ENCODE results near the gene CREB3L4. TPM values are rescaled to one million over a fixed set of nuclear protein-coding genes. Genes with fewer than 3 reads are reported as not detected.

Gene CREB3L4
- total and polyA plus RNA-seq, 2 of the 13 experiments (the other 11 are each of a cell fraction or from before 2014, with no cell fraction given): 9.9 to 18.7 TPM

GRCh38 chr1:153922076-153922971, 45.4 kb upstream of the CREB3L4 start (continued):
- no peak for TF ChIP-seq NFAT5 (CRISPR knock-in tag; IDR thresholded peaks at IDR 0.05)
- peak; percentile 4; the same call in 1 of the 2 replicates for TF ChIP-seq ZSCAN9 (CRISPR knock-in tag; IDR thresholded peaks at IDR 0.05; ENCODE audit: borderline replicate concordance)
- peak; percentile 72; the same call in 1 of the 2 replicates for TF ChIP-seq ZFX (CRISPR knock-in tag; IDR thresholded peaks at IDR 0.05; ENCODE audit: low read depth)
- TF ChIP-seq HOXD1 (CRISPR knock-in tag; IDR thresholded peaks at IDR 0.05): no peak
- TF ChIP-seq SATB2 (CRISPR knock-in tag; IDR thresholded peaks at IDR 0.05): no peak
- no peak for TF ChIP-seq HIVEP1 (CRISPR knock-in tag; IDR thresholded peaks at IDR 0.05)
- TF ChIP-seq PTBP1 (IDR thresholded peaks at IDR 0.05; ENCODE audit: low read depth, low read length, poor library complexity, severe bottlenecking): no peak

All from HepG2 (cell line).